Activated naive CD8-positive, alpha-beta T cell (primary cell): Measurements from ENCODE around the gene ELF3.
"Not testable (repeated sequence)": the region's sequence is repeated elsewhere in the genome, so short reads cannot be mapped to it uniquely, and the experiment has no call there.

ENCODE experiments used
- H3K27ac Mint-ChIP-seq: one replicate; pipeline ENCODE4 v1.8.0; 2021; ENCODE audit warnings: mixed read lengths
- H3K27me3 Mint-ChIP-seq: one replicate; pipeline ENCODE4 v1.8.0; 2021; ENCODE audit warnings: mixed read lengths
- H3K36me3 Mint-ChIP-seq: one replicate; pipeline ENCODE4 v1.8.0; 2021; ENCODE audit warnings: mixed read lengths
- H3K4me1 Mint-ChIP-seq: one replicate; pipeline ENCODE4 v1.8.0; 2021; ENCODE audit warnings: low read depth, mixed read lengths
- H3K4me3 Mint-ChIP-seq: one replicate; pipeline ENCODE4 v1.8.0; 2021; ENCODE audit warnings: mild to moderate bottlenecking, mixed read lengths
- H3K9me3 Mint-ChIP-seq: one replicate; pipeline ENCODE4 v1.8.0; 2021; ENCODE audit warnings: low read depth, mixed read lengths

ELF3 gene

DNA sequence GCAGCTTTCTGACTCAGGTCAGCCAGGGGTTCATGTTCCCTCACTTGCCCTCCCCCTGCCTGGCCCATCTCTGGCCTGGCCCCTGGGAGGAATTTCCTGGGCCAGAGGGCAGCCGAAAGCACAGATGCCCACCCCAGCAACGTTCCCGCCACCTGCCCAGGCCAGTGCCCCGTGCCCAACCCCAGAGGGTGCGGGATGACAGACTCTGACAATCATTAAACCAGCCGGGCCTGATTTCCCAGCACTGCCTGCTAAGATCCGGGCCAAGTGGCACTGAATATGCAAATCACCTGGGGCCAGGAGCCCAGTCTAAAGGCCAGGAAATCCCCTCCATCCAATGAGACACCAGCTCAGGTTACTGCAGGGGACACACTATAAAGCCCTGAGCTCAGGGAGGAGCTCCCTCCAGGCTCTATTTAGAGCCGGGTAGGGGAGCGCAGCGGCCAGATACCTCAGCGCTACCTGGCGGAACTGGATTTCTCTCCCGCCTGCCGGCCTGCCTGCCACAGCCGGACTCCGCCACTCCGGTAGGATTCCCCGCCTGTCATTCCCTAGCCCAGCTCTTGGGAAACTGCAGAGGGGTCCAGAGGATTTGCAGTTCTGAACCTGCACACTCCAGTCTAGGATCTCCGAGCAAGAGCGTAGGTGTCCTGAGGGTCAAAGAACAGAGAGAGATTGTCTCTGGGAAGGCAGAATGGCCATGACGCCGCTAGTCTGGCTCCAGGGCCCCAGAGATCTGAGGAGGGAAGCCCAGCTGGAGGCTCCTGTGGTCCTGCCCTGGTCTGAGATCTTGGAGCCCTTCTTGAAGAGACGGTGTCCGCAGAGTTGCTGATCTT is at the start of gene ELF3:
Gene ELF3 (plus strand): TSS at position 408 of the 836 bp plus-strand sequence. CDS start 550 bp downstream, outside the sequence.
- no peaks in the 10 kb centered on the region for H3K9me3 Mint-ChIP-seq
- no peak within 1 kb of the TSS for H3K27ac Mint-ChIP-seq
- no peaks in the 10 kb centered on the region for H3K36me3 Mint-ChIP-seq
- no peaks in the 10 kb centered on the region for H3K4me1 Mint-ChIP-seq
- no peaks in the 10 kb centered on the region for H3K27me3 Mint-ChIP-seq
- no peak within 1 kb of the TSS for H3K4me3 Mint-ChIP-seq

DNA sequence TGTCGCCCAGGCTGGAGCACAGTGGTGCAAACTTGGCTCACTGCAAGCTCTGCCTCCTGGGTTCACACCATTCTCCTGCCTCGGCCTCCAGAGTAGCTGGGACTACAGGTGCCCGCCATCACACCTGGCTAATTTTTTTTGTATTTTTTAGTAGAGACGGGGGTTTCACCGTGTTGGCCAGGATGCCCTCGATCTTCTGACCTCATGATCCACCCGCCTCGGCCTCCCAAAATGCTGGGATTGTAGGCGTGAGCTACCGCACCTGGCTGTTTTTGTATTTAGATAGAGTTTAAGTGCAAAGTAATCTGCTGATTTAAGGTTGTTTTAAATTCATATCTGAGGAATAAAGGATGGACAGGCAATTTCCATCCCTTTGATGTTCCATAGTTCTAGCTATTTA is 48.0 kb upstream of the ELF3 start:
- H3K27me3 Mint-ChIP-seq, H3K9me3 Mint-ChIP-seq, H3K27ac Mint-ChIP-seq, H3K4me3 Mint-ChIP-seq, H3K4me1 Mint-ChIP-seq, H3K36me3 Mint-ChIP-seq: not testable (repeated sequence)

DNA sequence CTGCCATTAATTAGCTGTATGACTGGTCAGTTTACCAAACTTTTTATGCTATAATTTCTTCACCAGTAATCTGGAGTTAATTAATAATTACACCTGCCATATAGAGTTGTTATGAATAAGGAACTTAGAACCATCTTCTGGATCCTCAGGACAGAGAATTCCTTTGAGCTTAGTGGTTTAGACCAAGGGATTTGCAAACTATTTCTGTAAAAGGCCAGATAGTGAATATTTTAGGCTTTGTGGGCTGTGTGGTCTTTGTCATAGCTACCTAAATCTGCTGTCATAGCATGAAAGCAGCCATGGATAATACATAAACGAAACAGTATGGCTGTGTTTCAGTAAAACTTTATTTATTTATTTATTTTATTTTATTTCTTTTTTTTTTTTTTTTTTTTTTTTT is 46.1 kb upstream of the ELF3 start:
- Mint-ChIP-seq H3K4me1 (peaks cover 3% of the 10 kb centered on the region), H3K9me3 (no peaks in the 10 kb centered on the region), H3K27me3 (no peaks in the 10 kb centered on the region), H3K36me3 (no peaks in the 10 kb centered on the region), H3K4me3 (no peak overlapping the region), H3K27ac (no peak overlapping the region)

DNA sequence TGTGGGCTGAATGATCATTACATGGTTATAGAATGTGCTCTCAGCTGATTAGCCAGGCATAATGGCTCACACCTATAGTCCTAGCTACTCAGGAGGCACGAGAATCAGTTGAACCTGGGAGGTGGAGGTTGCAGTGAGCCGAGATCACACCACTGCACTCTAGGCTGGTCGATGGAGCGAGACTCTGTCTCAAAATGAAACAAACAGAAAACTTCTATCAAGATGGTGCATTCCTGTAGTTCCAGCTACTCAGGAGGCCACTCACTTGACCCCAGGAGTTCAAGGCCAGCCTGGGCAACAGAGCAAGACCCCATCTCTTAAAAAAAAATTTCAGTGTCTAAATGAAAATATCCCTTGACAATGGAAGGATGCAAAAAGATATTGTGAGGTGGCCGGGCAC is 44.2 kb upstream of the ELF3 start:
- Mint-ChIP-seq H3K4me3 (no peak overlapping the region), H3K4me1 (peaks cover 3% of the 10 kb centered on the region), H3K27me3 (no peaks in the 10 kb centered on the region), H3K9me3 (no peaks in the 10 kb centered on the region), H3K36me3 (no peaks in the 10 kb centered on the region), H3K27ac (no peak overlapping the region)

DNA sequence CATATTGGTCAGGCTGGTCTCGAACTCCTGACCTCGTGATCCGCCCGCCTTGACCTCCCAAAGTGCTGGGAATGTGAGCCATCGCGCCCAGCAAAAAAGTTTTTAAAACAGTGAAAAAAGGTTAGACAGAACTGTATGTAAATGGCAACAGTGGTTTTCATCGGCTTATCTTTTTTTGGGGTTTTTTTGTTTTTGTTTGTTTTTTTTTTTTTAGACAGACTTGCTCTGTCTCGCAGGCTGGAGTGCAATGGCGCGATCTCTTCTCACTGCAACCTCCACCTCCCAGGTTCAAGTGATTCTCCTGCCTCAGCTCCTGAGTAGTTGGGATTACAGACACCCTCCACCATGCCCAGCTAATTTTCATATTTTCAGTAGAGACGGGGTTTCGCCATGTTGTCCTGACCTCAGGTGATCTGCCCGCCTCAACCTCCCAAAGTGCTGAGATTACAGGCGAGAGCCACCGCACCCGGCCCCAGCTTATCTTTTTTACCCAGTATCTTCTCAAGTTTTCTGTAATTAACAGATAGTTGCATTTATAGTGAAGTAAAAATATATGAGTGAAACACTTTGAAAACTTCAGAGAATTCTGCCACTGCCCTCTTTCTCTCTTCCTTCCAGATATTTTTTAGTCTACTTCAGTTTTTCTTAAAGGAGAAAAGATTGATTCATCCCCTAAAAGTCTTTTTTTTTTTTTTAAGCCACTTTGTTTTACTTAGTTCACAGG is 42.0 kb upstream of the ELF3 start:
- H3K27me3 Mint-ChIP-seq = no peaks in the 10 kb centered on the region
- no peak overlapping the region for H3K27ac Mint-ChIP-seq
- no peaks in the 10 kb centered on the region for H3K4me1 Mint-ChIP-seq
- no peak overlapping the region for H3K4me3 Mint-ChIP-seq
- no peaks in the 10 kb centered on the region for H3K36me3 Mint-ChIP-seq
- no peaks in the 10 kb centered on the region for H3K9me3 Mint-ChIP-seq

DNA sequence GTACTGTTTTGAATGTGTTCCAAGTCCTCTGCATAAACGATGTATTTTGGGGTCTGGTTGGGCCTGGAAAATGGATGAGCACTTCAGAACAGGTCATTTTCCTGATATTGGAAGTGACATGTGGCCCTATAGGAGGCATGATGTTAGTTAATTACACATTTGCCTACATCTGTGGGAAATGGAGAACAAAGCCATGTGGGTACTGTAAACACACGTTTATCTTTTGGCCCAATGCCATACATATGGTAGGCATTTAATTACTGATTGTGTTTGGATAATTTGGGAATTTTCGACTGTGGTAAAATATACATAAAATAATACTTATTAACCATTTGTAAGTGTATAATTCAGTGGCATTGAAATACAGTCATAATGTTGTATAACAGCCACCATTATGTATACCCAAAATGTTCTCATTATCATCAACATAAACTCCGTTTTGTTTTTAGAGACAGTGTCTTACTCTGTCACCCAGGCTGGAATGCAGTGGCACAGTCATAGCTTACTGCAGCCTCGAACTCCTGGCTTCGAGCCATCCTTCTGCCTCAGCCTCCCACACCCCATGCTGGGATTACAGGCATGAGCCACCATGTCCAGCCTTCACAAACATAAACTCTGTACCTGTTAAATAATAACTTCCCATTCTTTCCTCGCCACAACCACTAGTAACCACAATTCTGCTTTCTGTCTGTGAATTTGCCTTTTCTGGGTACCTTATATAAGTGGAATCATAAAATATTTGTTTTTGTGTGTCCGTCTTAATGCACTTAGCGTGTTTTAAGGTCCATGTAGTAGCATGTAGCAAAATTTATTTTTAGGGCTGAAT is 39.8 kb upstream of the ELF3 start:
- no peak overlapping the region for H3K27ac Mint-ChIP-seq
- H3K9me3 Mint-ChIP-seq = no peaks in the 10 kb centered on the region
- H3K4me1 Mint-ChIP-seq = no peaks in the 10 kb centered on the region
- H3K36me3 Mint-ChIP-seq = no peaks in the 10 kb centered on the region
- no peaks in the 10 kb centered on the region for H3K27me3 Mint-ChIP-seq
- no peak overlapping the region for H3K4me3 Mint-ChIP-seq

DNA sequence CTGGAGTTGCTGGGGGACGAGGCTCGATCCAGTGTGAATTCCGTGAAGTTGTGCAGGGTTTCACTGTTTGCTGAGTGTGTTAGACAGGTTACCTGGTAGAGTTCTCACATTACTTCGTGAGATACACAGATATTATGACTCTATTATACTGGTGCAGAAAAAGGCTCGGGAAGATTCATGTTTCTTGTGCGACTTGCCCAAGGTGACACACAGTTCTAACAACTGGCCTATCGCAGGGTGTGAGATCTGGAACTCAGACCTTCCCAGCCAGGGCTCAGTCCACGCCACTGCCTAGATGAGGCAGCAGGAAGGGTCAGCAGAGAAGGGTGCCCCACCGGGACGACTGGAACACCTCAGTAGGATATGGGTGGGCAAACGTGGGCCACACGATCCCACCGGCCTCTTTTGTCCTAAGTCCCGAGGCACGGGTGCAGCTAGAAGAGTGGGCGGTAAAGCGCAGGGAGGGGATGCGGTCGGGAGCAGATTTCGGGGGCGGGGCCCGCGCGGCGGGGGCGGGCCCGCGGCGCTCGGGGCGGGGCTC is 28.2 kb upstream of the ELF3 start:
- Mint-ChIP-seq H3K9me3 (no peaks in the 10 kb centered on the region), H3K36me3 (no peaks in the 10 kb centered on the region), H3K4me1 (peaks cover 24% of the 10 kb centered on the region), H3K27ac (peak overlapping the region; percentile 66), H3K27me3 (no peaks in the 10 kb centered on the region), H3K4me3 (peak overlapping the region; percentile 91)

DNA sequence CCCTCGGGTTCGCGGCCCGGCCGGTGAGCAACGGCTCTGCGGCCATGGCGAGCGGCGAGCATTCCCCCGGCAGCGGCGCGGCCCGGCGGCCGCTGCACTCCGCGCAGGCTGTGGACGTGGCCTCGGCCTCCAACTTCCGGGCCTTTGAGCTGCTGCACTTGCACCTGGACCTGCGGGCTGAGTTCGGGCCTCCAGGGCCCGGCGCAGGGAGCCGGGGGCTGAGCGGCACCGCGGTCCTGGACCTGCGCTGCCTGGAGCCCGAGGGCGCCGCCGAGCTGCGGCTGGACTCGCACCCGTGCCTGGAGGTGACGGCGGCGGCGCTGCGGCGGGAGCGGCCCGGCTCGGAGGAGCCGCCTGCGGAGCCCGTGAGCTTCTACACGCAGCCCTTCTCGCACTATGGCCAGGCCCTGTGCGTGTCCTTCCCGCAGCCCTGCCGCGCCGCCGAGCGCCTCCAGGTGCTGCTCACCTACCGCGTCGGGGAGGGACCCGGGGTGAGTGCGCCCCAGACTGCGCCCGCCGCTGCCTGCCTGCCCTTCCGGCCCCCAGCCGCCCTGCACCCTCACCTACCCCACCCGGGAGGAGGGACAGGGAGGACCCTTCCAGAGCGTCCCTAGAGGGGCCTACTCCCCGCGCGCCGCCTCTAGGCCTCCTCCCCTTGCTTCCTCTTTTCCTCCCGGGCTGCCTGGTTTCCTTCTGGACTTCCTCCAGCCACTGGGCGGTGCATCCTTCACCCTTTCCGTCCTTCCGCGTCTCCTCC is 27.6 kb upstream of the ELF3 start, which contains the start of gene RNPEP:
Gene RNPEP (plus strand): TSS at position 26 of the 757 bp plus-strand sequence. CDS start 19 bp downstream, at position 45.
- Mint-ChIP-seq H3K36me3 (no peaks in the 10 kb centered on the region), H3K4me3 (peak within 1 kb of the TSS; percentile 100), H3K27me3 (no peaks in the 10 kb centered on the region), H3K9me3 (no peaks in the 10 kb centered on the region), H3K4me1 (peaks cover 24% of the 10 kb centered on the region), H3K27ac (peak within 1 kb of the TSS; percentile 94)

DNA sequence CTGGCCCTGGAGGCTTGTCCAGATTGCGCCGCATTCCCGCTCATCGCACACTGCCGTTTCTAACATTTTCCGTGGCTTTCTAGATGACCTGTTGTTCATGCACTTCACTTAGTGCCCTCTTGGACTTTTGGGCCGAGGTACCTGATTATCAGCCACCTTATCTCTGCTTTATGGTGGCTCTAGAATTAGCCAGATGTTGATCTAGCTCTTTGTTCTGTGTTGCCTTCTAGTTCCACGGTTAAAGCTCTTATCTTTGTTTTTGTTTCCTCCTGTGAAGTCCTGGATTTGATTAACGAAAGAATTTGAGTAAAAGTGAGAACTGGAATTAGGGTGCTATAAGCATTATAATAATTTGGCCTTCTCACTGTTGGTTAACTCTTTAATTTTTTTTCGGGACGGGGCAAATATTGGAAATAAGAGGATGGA is 27.0 kb upstream of the ELF3 start:
- H3K27ac Mint-ChIP-seq = peak overlapping the region; percentile 94
- H3K4me1 Mint-ChIP-seq = peaks cover 24% of the 10 kb centered on the region
- H3K4me3 Mint-ChIP-seq = peak overlapping the region; percentile 100
- H3K9me3 Mint-ChIP-seq = no peaks in the 10 kb centered on the region
- no peaks in the 10 kb centered on the region for H3K36me3 Mint-ChIP-seq
- no peaks in the 10 kb centered on the region for H3K27me3 Mint-ChIP-seq

DNA sequence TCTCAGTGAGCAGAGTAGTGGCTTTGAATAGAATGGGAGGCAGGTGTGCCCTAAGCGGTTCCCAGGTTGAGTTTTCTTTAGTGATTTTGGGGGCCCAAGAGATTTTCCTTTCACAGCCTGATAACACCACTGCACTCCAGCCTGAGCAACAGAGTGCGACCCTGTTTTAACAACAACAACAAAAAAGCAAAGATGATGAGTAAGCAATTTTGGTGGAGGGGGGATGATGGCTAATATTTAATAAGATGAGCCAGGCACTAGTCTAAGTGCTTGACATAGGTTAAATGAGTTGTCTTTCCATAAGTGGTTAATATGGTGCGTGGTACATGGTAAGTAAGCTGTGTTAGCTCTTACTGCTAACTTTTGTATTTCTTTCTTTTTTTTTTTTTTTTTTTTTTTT is 25.9 kb upstream of the ELF3 start:
- Mint-ChIP-seq H3K36me3 (no peaks in the 10 kb centered on the region), H3K9me3 (no peaks in the 10 kb centered on the region), H3K27me3 (no peaks in the 10 kb centered on the region), H3K4me3 (peak overlapping the region; percentile 100), H3K27ac (no peak overlapping the region), H3K4me1 (peaks cover 24% of the 10 kb centered on the region)

DNA sequence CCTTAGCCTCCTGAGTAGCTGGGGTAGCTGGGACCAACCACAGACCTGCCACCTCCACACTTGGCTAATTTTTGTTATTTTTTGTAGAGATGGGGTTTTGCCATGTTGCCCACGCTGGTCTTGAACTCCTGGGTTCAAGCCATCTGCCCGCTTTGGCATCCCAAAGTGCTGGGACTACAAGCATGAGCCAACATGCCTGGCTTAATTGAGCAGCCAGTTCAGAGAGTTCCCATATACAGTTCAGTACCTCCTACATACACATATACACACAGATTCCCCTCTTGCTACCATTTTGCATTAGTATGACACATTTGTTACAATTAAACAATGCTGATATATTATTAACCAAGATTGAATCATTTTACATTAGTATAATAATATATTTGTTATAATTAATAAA is 25.0 kb upstream of the ELF3 start:
- Mint-ChIP-seq H3K27ac (no peak overlapping the region), H3K9me3 (no peaks in the 10 kb centered on the region), H3K4me1 (peaks cover 24% of the 10 kb centered on the region)

DNA sequence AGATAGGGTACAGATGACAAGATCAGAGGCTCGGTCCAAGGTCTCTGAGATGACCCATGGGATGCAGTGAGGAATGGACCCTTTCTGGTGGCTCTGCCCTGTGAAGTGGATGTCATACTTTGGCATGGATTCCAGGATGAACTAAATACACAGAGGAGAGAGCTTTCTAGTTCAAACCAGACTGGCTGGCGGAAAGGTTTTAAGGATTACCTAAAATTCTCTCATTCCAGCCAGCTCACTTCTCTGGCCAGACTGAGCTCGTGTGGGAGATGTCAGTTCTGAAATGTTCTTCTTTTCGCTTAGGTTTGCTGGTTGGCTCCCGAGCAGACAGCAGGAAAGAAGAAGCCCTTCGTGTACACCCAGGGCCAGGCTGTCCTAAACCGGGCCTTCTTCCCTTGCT is 21.8 kb upstream of the ELF3 start:
- Mint-ChIP-seq H3K27me3 (no peaks in the 10 kb centered on the region), H3K9me3 (no peaks in the 10 kb centered on the region), H3K4me1 (peaks cover 10% of the 10 kb centered on the region), H3K27ac (no peak overlapping the region), H3K4me3 (no peak overlapping the region), H3K36me3 (no peaks in the 10 kb centered on the region)

More for the DNA sequence above, 25.0 kb upstream of the ELF3 start:
- Mint-ChIP-seq H3K27me3 (no peaks in the 10 kb centered on the region), H3K4me3 (no peak overlapping the region), H3K36me3 (no peaks in the 10 kb centered on the region)

DNA sequence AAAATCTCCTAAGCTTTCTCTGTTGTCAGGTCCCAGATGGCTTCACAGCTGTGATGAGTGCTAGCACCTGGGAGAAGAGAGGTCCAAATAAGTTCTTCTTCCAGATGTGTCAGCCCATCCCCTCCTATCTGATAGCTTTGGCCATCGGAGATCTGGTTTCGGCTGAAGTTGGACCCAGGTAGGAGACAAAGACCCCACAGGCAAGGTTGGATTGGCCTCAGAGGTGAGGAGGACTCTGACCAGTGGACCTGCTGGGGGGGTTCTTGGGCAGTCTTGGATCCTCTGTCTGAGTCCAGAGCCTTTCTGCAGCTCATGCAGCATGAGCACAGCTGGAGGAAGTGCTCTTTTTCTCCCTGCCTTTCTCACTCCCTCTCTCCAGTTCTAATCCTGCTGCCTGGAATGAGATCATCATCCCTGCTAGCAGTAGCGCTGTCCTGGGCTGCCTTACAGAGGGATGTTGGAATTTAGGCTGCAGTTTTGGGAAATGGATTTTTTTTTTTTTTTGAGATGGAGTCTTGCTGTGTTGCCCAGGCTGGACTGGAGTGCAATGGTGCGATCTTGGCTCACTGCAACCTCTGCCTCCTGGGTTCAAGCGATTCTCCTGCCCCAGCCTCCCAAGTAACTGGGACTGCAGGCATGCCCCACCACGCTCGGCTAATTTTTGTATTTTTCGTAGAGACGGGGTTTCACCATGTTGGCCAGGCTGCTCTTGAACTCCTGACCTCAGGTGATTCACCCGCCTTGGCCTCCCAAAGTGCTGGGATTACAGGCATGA is 20.8 kb upstream of the ELF3 start:
- H3K4me3 Mint-ChIP-seq = no peak overlapping the region
- H3K27ac Mint-ChIP-seq = no peak overlapping the region
- H3K9me3 Mint-ChIP-seq = no peaks in the 10 kb centered on the region
- no peaks in the 10 kb centered on the region for H3K36me3 Mint-ChIP-seq
- no peaks in the 10 kb centered on the region for H3K27me3 Mint-ChIP-seq
- peaks cover 4% of the 10 kb centered on the region for H3K4me1 Mint-ChIP-seq
